Measurements from ENCODE around the gene TARBP1. TPM values are rescaled to one million over a fixed set of nuclear protein-coding genes. Genes with fewer than 3 reads are reported as not detected.

The TARBP1 gene
- total and polyA plus RNA-seq, 2 donors (not counting 1 experiment from before 2014, with no cell fraction given), result 35.4 to 71.5 TPM

GRCh38 chr1:234495231-234495990 is 16.4 kb upstream of the TARBP1 start:
- TF ChIP-seq CTCF (IDR thresholded peaks at IDR 0.05), result no peak
- no peak for TF ChIP-seq EZH2 (IDR thresholded peaks at IDR 0.05; ENCODE audit: borderline replicate concordance, insufficient read depth, low read depth, low read length, poor library complexity, severe bottlenecking)
- no peak overlapping the region for H3K9ac ChIP-seq (ENCODE audit: low read length)
- H3K4me1 Mint-ChIP-seq, result peaks cover 25% of the 10 kb centered on the region
- H3K9me3 ChIP-seq (ENCODE audit: control extremely low read depth in 1 of 3, control insufficient read depth in 2 of 3, insufficient read depth in 1 of 3, low read length in 2 of 3), result no peaks in the 10 kb centered on the region
- H2AFZ ChIP-seq (ENCODE audit: insufficient read depth, low read depth, low read length, poor library complexity, severe bottlenecking), result peak overlapping the region; percentile 35
- H3K9me3 Mint-ChIP-seq (ENCODE audit: insufficient read depth), result no peaks in the 10 kb centered on the region
- H4K20me1 ChIP-seq (ENCODE audit: control insufficient read depth, insufficient read depth, low read length, poor library complexity, severe bottlenecking), result no peaks in the 10 kb centered on the region
- H3K4me1 ChIP-seq (ENCODE audit: control insufficient read depth in 2 of 2, insufficient read depth in 2 of 2, low read length in 2 of 2), result peaks cover 3 to 15% of the 10 kb centered on the region in 2 donors
- intact Hi-C loops (cut with micrococcal nuclease), result loop anchor here (10.0 kb wide), 1 partner anchor 479 kb away; no protein-coding TSS in a partner anchor
- no peak overlapping the region for H3K4me3 ChIP-seq (ENCODE audit: control extremely low read depth in 1 of 5, extremely low read depth in 1 of 5, insufficient read depth in 1 of 5, low read depth in 2 of 5, low read length in 4 of 5)
- 32% methylated on average over 5 of the region's 7 CpGs for WGBS (ENCODE audit: insufficient coverage)
- DNase-seq (no peak), ATAC-seq (ENCODE audit: low read depth) (peak; percentile 13)
- no peaks in the 10 kb centered on the region for H3K27me3 Mint-ChIP-seq
- ChIA-PET POLR2A (interaction anchor here (0.6 to 0.7 kb wide), 4 partner anchors 12 to 511 kb away, joined by 3 to 4 read pairs (median 4); no protein-coding TSS in a partner anchor), CTCF (interaction anchor here (0.7 to 2.5 kb wide), 12 partner anchors 8 to 612 kb away, joined by 3 to 20 read pairs (median 4); no protein-coding TSS in a partner anchor)
- no peak overlapping the region for H3K4me3 Mint-ChIP-seq
- H3K27ac ChIP-seq (ENCODE audit: low read length in 2 of 2), result no peak overlapping the region
- no peaks in the 10 kb centered on the region for H3K79me2 ChIP-seq (ENCODE audit: control insufficient read depth, insufficient read depth, low read length)
- H3K27me3 ChIP-seq (replicated peaks in 1 of 4; ENCODE audit: control extremely low read depth in 1 of 4, control insufficient read depth in 3 of 4, insufficient read depth in 4 of 4, low read length in 3 of 4), result no peaks in the 10 kb centered on the region
- peak overlapping the region; percentile 50 for H3K27ac Mint-ChIP-seq
- H3K4me2 ChIP-seq (replicated peaks; ENCODE audit: low read depth, low read length, poor library complexity, severe bottlenecking), result no peak overlapping the region
- no peaks in the 10 kb centered on the region for H3K36me3 ChIP-seq (replicated peaks in 1 of 2; ENCODE audit: control extremely low read depth in 1 of 2, control insufficient read depth in 1 of 2, extremely low read depth in 1 of 2, insufficient read depth in 2 of 2, low read length in 1 of 2)

- H2AFZ ChIP-seq (ENCODE audit: insufficient read depth, low read depth, low read length, poor library complexity, severe bottlenecking), result no peak overlapping the region
- H3K4me2 ChIP-seq (replicated peaks; ENCODE audit: low read depth, low read length, poor library complexity, severe bottlenecking), result no peak overlapping the region
- no peak for DNase-seq
- H3K4me1 Mint-ChIP-seq, result peaks cover 19% of the 10 kb centered on the region
- no peak overlapping the region for H3K4me3 ChIP-seq (ENCODE audit: control extremely low read depth in 1 of 5, extremely low read depth in 1 of 5, insufficient read depth in 1 of 5, low read depth in 2 of 5, low read length in 4 of 5)
- H3K9me3 ChIP-seq (ENCODE audit: control extremely low read depth in 1 of 3, control insufficient read depth in 2 of 3, insufficient read depth in 1 of 3, low read length in 2 of 3), result no peaks in the 10 kb centered on the region
- no peaks in the 10 kb centered on the region for H3K36me3 ChIP-seq (replicated peaks in 1 of 2; ENCODE audit: control extremely low read depth in 1 of 2, control insufficient read depth in 1 of 2, extremely low read depth in 1 of 2, insufficient read depth in 2 of 2, low read length in 1 of 2)
- no peaks in the 10 kb centered on the region for H3K79me2 ChIP-seq (ENCODE audit: control insufficient read depth, insufficient read depth, low read length)
- no peaks in the 10 kb centered on the region for H3K27me3 ChIP-seq (replicated peaks in 1 of 4; ENCODE audit: control extremely low read depth in 1 of 4, control insufficient read depth in 3 of 4, insufficient read depth in 4 of 4, low read length in 3 of 4)
- no peak for ATAC-seq (ENCODE audit: low read depth)
- no peak overlapping the region for H3K9ac ChIP-seq (ENCODE audit: low read length)
- ChIA-PET POLR2A (no interaction called here), CTCF (no interaction called here)
- H3K9me3 Mint-ChIP-seq (ENCODE audit: insufficient read depth), result no peaks in the 10 kb centered on the region
- TF ChIP-seq CTCF (IDR thresholded peaks at IDR 0.05) (no peak), EZH2 (IDR thresholded peaks at IDR 0.05; ENCODE audit: borderline replicate concordance, insufficient read depth, low read depth, low read length, poor library complexity, severe bottlenecking) (no peak)
- no peak overlapping the region for H3K27ac ChIP-seq (ENCODE audit: low read length in 2 of 2)
- H3K27me3 Mint-ChIP-seq, result no peaks in the 10 kb centered on the region
- no peaks in the 10 kb centered on the region for H4K20me1 ChIP-seq (ENCODE audit: control insufficient read depth, insufficient read depth, low read length, poor library complexity, severe bottlenecking)
- H3K4me3 Mint-ChIP-seq, result no peak overlapping the region
- intact Hi-C loops (cut with micrococcal nuclease), result loop anchor here (10.0 kb wide), 1 partner anchor 481 kb away; no protein-coding TSS in a partner anchor
- 80% methylated on average over 1 of the region's 4 CpGs for WGBS (ENCODE audit: insufficient coverage)
- peaks cover 4 to 11% of the 10 kb centered on the region in 2 donors for H3K4me1 ChIP-seq (ENCODE audit: control insufficient read depth in 2 of 2, insufficient read depth in 2 of 2, low read length in 2 of 2)
- H3K27ac Mint-ChIP-seq, result no peak overlapping the region
Measured at GRCh38 chr1:234494049-234494448, 15.1 kb upstream of the TARBP1 start.
